Stimulated activated CD4-positive, alpha-beta T cell treated with anti-CD3 and anti-CD28 coated beads, TNF-alpha, amount 100 ng/mL, for 24 hours (primary cell): ENCODE data around the gene MYH10.
"Not testable (repeated sequence)": the region's sequence is repeated elsewhere in the genome, so short reads cannot be mapped to it uniquely, and the experiment has no call there.

Experiments
- DNase-seq, 3 experiments: peaks; one replicate each; pipeline ENCODE4 v3.0.0-alpha.2; 2020; ENCODE audit warnings: low read depth in 3 of 3

The MYH10 gene

GRCh38 chr17:8556074-8556473, 74.5 kb downstream of the MYH10 start:
- DNase-seq = no peak

GRCh38 chr17:8555062-8555461, 75.5 kb downstream of the MYH10 start:
- DNase-seq = no peak

GRCh38 chr17:8552577-8553320, 77.8 kb downstream of the MYH10 start:
- DNase-seq = no peak

- no peak for DNase-seq
Measured at GRCh38 chr17:8542599-8543502, 87.7 kb downstream of the MYH10 start.

- DNase-seq = not testable (repeated sequence)
Measured at GRCh38 chr17:8539976-8540375, 90.5 kb downstream of the MYH10 start.

GRCh38 chr17:8537734-8538133, 92.8 kb downstream of the MYH10 start:
- DNase-seq = no peak

- no peak for DNase-seq
Measured at GRCh38 chr17:8534498-8535188, 95.9 kb downstream of the MYH10 start.

GRCh38 chr17:8532021-8532420, 98.5 kb downstream of the MYH10 start:
- DNase-seq = no peak

GRCh38 chr17:8522577-8522976, 107.9 kb downstream of the MYH10 start:
- no peak for DNase-seq

GRCh38 chr17:8520981-8521380, 109.5 kb downstream of the MYH10 start:
- no peak for DNase-seq

- DNase-seq = no peak
Measured at GRCh38 chr17:8518850-8519249, 111.7 kb downstream of the MYH10 start.

GRCh38 chr17:8518326-8518725, 112.2 kb downstream of the MYH10 start:
- DNase-seq = no peak

GRCh38 chr17:8514801-8515200, 115.7 kb downstream of the MYH10 start:
- no peak for DNase-seq

GRCh38 chr17:8506145-8506544, 124.4 kb downstream of the MYH10 start:
- DNase-seq = no peak

GRCh38 chr17:8504460-8505207, 125.9 kb downstream of the MYH10 start:
- DNase-seq = no peak

- DNase-seq = no peak
Measured at GRCh38 chr17:8503807-8504206, 126.7 kb downstream of the MYH10 start.

GRCh38 chr17:8503368-8503767, 127.2 kb downstream of the MYH10 start:
- no peak for DNase-seq

- DNase-seq = no peak
Measured at GRCh38 chr17:8502126-8502525, 128.4 kb downstream of the MYH10 start.

- DNase-seq = no peak
Measured at GRCh38 chr17:8500609-8501008, 129.9 kb downstream of the MYH10 start.

GRCh38 chr17:8499614-8500013, 130.9 kb downstream of the MYH10 start:
- no peak for DNase-seq

GRCh38 chr17:8499171-8499570, 131.4 kb downstream of the MYH10 start:
- DNase-seq = no peak

GRCh38 chr17:8496081-8496480, 134.4 kb downstream of the MYH10 start:
- DNase-seq = no peak
